ENCODE measurements around the gene P2RX2.

The P2RX2 gene

DNA sequence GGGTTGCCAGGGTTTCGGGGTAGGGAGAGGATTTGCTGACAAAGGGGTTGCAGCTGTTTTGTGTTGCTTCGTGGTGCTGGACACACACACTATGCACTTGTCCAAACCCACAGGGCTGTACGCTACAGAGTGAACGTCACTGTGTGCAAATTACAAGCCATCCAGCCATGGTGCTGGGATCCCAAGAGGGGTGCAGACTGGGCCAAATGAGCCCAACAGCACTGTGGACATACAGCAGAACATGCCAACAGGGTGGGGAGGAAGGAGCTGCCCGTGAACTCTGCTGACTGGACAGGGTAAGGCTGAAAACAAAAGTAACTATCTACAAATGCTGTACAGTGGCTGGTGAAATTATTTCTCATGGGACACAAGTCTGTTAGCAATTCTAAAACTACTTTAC lies 43.4 kb downstream of the P2RX2 start:
- H3K4me3 ChIP-seq (ENCODE audit: low read depth, low read length) = no peak overlapping the region
- no peak for TF ChIP-seq CTCF (IDR thresholded peaks at IDR 0.05; ENCODE audit: low read depth, low read length)

DNA sequence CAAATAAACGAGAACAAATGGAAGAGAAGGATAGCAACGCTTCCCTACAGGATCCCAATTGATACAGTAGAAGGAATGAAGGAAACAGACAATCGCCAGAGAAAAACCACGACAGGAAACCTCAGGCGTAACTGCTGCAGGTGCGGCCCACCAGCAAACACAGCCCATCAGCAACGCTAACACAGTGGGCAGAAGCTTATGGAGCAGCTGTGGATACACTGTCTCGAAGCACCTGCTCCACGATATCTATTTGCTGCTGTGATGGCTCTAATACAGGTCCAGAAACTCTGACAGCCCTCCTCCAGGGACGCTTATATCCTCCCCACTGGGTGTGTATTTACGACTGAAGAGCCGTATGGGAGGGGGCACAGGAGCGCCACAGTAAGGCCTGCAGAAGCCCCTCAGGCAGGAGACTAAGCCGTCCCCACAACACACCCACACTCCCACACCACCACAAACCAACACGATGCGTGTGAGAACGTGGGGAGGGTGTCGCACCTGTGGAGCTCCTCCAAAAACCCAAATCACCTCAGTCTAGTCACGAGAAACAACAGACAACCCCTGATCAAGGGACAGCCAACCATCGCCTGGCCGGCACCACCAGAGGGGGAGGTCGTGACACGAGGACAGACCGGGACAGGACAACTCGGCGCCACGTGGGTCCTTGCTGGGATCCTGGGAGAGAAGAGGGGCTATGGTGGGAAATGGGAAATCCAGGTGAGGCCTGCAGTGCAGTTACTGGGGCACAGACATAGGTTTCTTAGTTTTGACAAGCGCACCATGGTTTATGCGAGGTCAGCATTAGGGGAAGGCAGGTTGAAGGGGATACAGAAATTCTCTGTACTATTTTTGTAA lies 44.6 kb downstream of the P2RX2 start:
- H3K4me3 ChIP-seq (ENCODE audit: low read depth, low read length) = no peak overlapping the region
- no peak for TF ChIP-seq CTCF (IDR thresholded peaks at IDR 0.05; ENCODE audit: low read depth, low read length)

GRCh38 chr12:132664206-132665148 lies 45.9 kb downstream of the P2RX2 start:
- no peak for TF ChIP-seq CTCF (IDR thresholded peaks at IDR 0.05; ENCODE audit: low read depth, low read length)
- H3K4me3 ChIP-seq (ENCODE audit: low read depth, low read length) = no peak overlapping the region

- no peak overlapping the region for H3K4me3 ChIP-seq (ENCODE audit: low read depth, low read length)
- no peak for TF ChIP-seq CTCF (IDR thresholded peaks at IDR 0.05; ENCODE audit: low read depth, low read length)
Measured at GRCh38 chr12:132665149-132665491, 46.5 kb downstream of the P2RX2 start.

DNA sequence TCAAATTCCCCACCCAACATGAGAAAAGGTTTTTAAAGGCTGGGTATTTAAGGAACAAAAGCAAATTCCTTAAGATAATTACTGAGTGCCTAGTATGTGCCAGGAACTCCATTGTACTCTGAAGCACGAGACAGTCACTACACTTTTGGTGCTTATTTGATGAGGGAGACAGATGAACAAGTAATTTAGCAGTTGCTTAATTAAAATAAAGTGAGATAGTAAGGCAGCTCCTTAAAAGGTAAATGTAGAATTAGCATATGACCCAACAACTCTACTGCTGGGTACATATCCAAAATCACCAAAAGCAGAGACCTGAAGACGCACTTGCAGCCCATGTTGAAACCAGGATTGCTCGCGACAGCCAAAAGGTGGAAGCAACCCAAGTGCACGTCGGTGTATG lies 47.2 kb downstream of the P2RX2 start:
- no peak overlapping the region for H3K4me3 ChIP-seq (ENCODE audit: low read depth, low read length)
- TF ChIP-seq CTCF (IDR thresholded peaks at IDR 0.05; ENCODE audit: low read depth, low read length) = no peak

GRCh38 chr12:132668191-132669088 lies 49.9 kb downstream of the P2RX2 start:
- H3K4me3 ChIP-seq (ENCODE audit: low read depth, low read length) = no peak overlapping the region
- no peak for TF ChIP-seq CTCF (IDR thresholded peaks at IDR 0.05; ENCODE audit: low read depth, low read length)
